ENCODE data around the gene CSRP1.

Gene CSRP1

GRCh38 chr1:201447903-201448871 lies 58.7 kb downstream of the CSRP1 start:
- peak; percentile 78 for DNase-seq

- DNase-seq = no peak
Observed at GRCh38 chr1:201445310-201445709, 61.6 kb downstream of the CSRP1 start.

- DNase-seq = no peak
Observed at GRCh38 chr1:201444792-201445191, 62.1 kb downstream of the CSRP1 start.

GRCh38 chr1:201443747-201444146 lies 63.2 kb downstream of the CSRP1 start:
- no peak for DNase-seq

GRCh38 chr1:201436969-201437368 lies 70.0 kb downstream of the CSRP1 start:
- no peak for DNase-seq

GRCh38 chr1:201436393-201436792 lies 70.5 kb downstream of the CSRP1 start:
- no peak for DNase-seq

GRCh38 chr1:201434266-201434665 lies 72.7 kb downstream of the CSRP1 start:
- no peak for DNase-seq

GRCh38 chr1:201433609-201434008 lies 73.3 kb downstream of the CSRP1 start:
- DNase-seq = no peak
